ENCODE measurements around the gene DCXR. TPM values are rescaled to one million over a fixed set of nuclear protein-coding genes. Genes with fewer than 3 reads are reported as not detected.

DCXR gene
- total RNA-seq, 1 experiment from 2014 or later: 306 TPM

- ChIA-PET POLR2A (interaction anchor here (1.0 kb wide), 1 partner anchor 9 kb away, joined by 3 read pairs; the partner anchor contains the start of genes CENPX and LRRC45), CTCF (interaction anchor here (2.2 to 3.0 kb wide), 3 partner anchors 11 to 204 kb away, joined by 14 to 39 read pairs (median 16); partner anchors contain the start of genes CENPX and LRRC45), RAD21 (ENCODE audit: low non-redundant PET in 1 of 2, low total read pairs in 2 of 2, uncharacterized antibody in 2 of 2, unreplicated experiment in 2 of 2) (no interaction called here)
- DNase-seq (ENCODE audit: low read depth, low spot score): no peak
- peaks cover 27% of the 10 kb centered on the region; the same call in 1 of the 2 replicates for H3K79me2 ChIP-seq (ENCODE audit: insufficient read depth, low read length)
- H3K27ac ChIP-seq (ENCODE audit: low read depth, low read length): peak overlapping the region; percentile 92
- peak; percentile 74 for ATAC-seq
- intact Hi-C loops (cut with micrococcal nuclease): loop anchor here (1.0 to 10.0 kb wide), 5 partner anchors 9 to 383 kb away; partner anchors contain the start of genes HEXD, LRRC45 and OGFOD3
- BruUV-seq (replicated peaks): no TSS peak
- peak overlapping the region; percentile 98 for H3K4me2 ChIP-seq (ENCODE audit: low read length)
- H3K9me3 ChIP-seq (ENCODE audit: control insufficient read depth in 1 of 2, insufficient read depth in 1 of 2, low read depth in 1 of 2, low read length in 2 of 2): no peaks in the 10 kb centered on the region
- H3K27me3 ChIP-seq (ENCODE audit: insufficient read depth, low read length): no peaks in the 10 kb centered on the region
- H3K36me3 ChIP-seq (ENCODE audit: control insufficient read depth in 1 of 2, insufficient read depth in 2 of 2, low read length in 2 of 2): peaks cover 0 to 12% of the 10 kb centered on the region in 2 experiments; a peak in 1 of 4 replicates
- no peak overlapping the region for H2AFZ ChIP-seq (ENCODE audit: low read depth, low read length, poor library complexity, severe bottlenecking)
- H3K9me2 ChIP-seq (ENCODE audit: insufficient read depth): no peaks in the 10 kb centered on the region
- H3K4me1 ChIP-seq (ENCODE audit: control insufficient read depth in 1 of 2, insufficient read depth in 2 of 2, low read length in 2 of 2): peaks cover 16 to 61% of the 10 kb centered on the region in 2 experiments; a peak in 3 of 4 replicates
- peak overlapping the region; percentile 93 for H3K9ac ChIP-seq (ENCODE audit: low read length)
- no peaks in the 10 kb centered on the region for H4K20me1 ChIP-seq (ENCODE audit: insufficient read depth)
- peak overlapping the region; percentile 88 to 90 for H3K4me3 ChIP-seq (replicated peaks in 1 of 2; ENCODE audit: low read depth in 1 of 2, low read length in 2 of 2)
- TF ChIP-seq TCF7L2 (IDR thresholded peaks at IDR 0.05; ENCODE audit: borderline replicate concordance, extremely low read depth, insufficient read depth, insufficient read length) (no peak), ELF1 (IDR thresholded peaks at IDR 0.05; ENCODE audit: borderline replicate concordance, low read depth) (no peak), ZFX (IDR thresholded peaks at IDR 0.05) (peak; percentile 72; the same call in 1 of the 2 replicates), POLR2A (IDR thresholded peaks at IDR 0.05; ENCODE audit: borderline replicate concordance, extremely low read depth, insufficient read depth, insufficient read length) (peak; percentile 28), RAD21 (IDR thresholded peaks at IDR 0.05; ENCODE audit: low read depth) (no peak), SP1 (IDR thresholded peaks at IDR 0.05; ENCODE audit: low read depth) (no peak), MAX (IDR thresholded peaks at IDR 0.05) (peak; percentile 45; the same call in 1 of the 2 replicates), POLR2AphosphoS5 (IDR thresholded peaks at IDR 0.05; ENCODE audit: low read depth, low read length) (peak; percentile 64), EZH2phosphoT487 (IDR thresholded peaks at IDR 0.05; ENCODE audit: borderline replicate concordance) (no peak)
Measured at GRCh38 chr17:82031885-82032627, 5.4 kb downstream of the DCXR start.
